ENCODE data around the gene ZNF524.
"Not testable (repeated sequence)": the region's sequence is repeated elsewhere in the genome, so short reads cannot be mapped to it uniquely, and the experiment has no call there.

The ZNF524 gene

DNA sequence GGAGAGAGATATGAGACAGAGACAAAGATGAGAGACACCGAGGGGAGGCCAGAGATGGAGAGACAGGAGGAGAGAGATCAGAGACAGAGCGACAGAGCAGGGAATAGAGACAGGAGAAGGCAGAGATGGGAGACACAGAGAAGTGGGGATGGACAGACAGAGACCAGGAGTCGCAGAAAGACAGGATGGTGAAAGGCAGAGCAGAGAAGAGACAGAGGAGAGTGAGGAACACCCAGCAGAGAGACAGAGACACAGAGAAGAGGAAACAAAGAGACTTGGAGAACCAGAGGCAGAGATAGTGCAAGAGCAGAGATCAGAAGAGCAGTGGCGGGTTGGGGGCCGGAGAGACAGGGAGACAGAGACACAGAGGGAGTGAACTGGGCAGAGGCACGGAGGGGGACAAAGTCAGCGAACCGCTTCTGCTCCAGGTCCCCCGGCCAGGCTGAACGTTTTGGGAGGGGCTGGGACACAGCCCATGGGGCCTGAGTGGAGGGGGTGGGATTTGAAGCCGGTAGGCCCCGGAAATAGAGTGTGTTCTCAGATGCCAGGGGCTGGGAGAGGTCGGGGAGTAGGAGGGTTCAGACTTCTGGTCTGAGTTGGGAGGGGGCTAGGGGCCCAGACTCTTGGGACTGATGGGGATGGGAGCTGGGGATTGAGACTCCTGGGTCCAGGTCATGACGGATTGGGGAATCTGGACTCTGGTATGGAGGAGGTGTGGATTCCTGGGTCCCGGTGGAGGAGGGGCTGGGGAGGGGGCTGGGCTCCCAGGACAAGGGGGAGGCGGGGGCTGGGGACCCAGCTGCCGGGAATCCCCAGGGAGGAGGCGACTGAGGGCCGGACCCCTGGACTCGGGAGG lies 20.1 kb upstream of the ZNF524 start:
- DNase-seq (ENCODE audit: extremely low spot score), result no peak
- ChIA-PET POLR2A (interaction anchor here (0.6 to 2.7 kb wide), 11 partner anchors 9 to 74 kb away, joined by 3 to 26 read pairs (median 4); partner anchors contain the start of genes FIZ1, ZNF524 and ZNF865), CTCF (interaction anchor here (1.2 kb wide), 1 partner anchor 76 kb away, joined by 3 read pairs; no protein-coding TSS in a partner anchor)
- TF ChIP-seq ELF4 (IDR thresholded peaks at IDR 0.05) (no peak), SUZ12 (IDR thresholded peaks at IDR 0.05) (no peak), LEF1 (IDR thresholded peaks at IDR 0.05; ENCODE audit: borderline replicate concordance) (no peak), FOXM1 (IDR thresholded peaks at IDR 0.05; ENCODE audit: borderline replicate concordance) (no peak), HDGF (IDR thresholded peaks at IDR 0.05; ENCODE audit: borderline replicate concordance) (no peak), ARNT (IDR thresholded peaks at IDR 0.05) (no peak), NFRKB (IDR thresholded peaks at IDR 0.05) (no peak), L3MBTL2 (conservative IDR thresholded peaks at IDR 0.05) (no peak), BHLHE40 (IDR thresholded peaks at IDR 0.05; ENCODE audit: borderline replicate concordance) (no peak)

GRCh38 chr19:55580628-55581144 lies 19.4 kb upstream of the ZNF524 start, which contains the start of gene ZNF579:
TSS of gene ZNF579 (minus strand) at chr19:55580848. CDS start at chr19:55579639, 1,209 bp downstream.
- POLR2A ChIA-PET, result interaction anchor here (0.6 to 2.7 kb wide), 15 partner anchors 10 to 74 kb away, joined by 3 to 26 read pairs (median 3); partner anchors contain the start of genes FIZ1, ZNF524 and ZNF865
- peak; percentile 83 for DNase-seq (ENCODE audit: extremely low spot score)
- CTCF ChIA-PET, result interaction anchor here (1.2 kb wide), 1 partner anchor 77 kb away, joined by 3 read pairs; no protein-coding TSS in a partner anchor
- TF ChIP-seq HDGF (IDR thresholded peaks at IDR 0.05; ENCODE audit: borderline replicate concordance), result no peak
- TF ChIP-seq SP1 (IDR thresholded peaks at IDR 0.05), result no peak
- no peak for TF ChIP-seq NFRKB (IDR thresholded peaks at IDR 0.05)
- no peak for TF ChIP-seq ELF4 (IDR thresholded peaks at IDR 0.05)
- no peak for TF ChIP-seq FOXK2 (IDR thresholded peaks at IDR 0.05)
- TF ChIP-seq FOXM1 (IDR thresholded peaks at IDR 0.05; ENCODE audit: borderline replicate concordance), result peak; percentile 36; the same call in 1 of the 2 replicates
- no peak for TF ChIP-seq FOXA1 (IDR thresholded peaks at IDR 0.05)

DNA sequence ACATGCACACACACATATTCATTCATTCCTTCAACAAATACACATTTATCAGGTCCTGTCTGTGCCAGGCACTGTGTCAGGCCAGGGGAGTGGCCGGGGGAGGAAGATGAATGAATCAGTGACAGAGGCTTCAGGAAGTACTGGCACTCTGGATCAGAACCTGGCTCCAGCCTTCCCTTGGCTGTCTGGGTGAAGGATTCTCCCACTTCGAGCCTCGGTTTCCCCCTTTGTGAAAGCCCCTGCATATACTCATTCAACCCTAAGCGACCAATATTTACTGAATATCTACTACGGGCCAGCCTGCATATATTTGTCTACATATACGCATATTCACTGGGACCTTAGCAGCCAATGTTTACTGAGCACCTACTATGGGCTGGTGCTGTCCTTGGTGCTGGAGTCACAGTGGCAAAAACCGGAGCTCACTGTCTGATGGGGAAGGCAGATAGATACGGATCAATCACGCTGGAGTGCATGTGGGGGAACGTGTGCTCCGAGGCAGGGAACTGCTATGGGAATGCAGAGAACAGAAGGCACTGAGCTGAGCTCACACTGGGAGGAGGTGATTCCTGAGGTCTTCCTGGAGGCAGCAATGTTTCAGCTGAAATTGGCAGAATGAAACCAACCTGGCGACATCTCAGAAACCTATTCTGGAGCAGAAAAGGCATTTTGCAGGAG lies 18.8 kb upstream of the ZNF524 start:
- ChIA-PET POLR2A (interaction anchor here (0.6 to 2.7 kb wide), 14 partner anchors 10 to 73 kb away, joined by 3 to 26 read pairs (median 4); partner anchors contain the start of genes FIZ1, ZNF524 and ZNF865), CTCF (interaction anchor here (1.2 kb wide), 1 partner anchor 77 kb away, joined by 3 read pairs; no protein-coding TSS in a partner anchor)
- no peak for TF ChIP-seq HDGF (IDR thresholded peaks at IDR 0.05; ENCODE audit: borderline replicate concordance)
- TF ChIP-seq PKNOX1 (IDR thresholded peaks at IDR 0.05), result peak; percentile 39; the same call in 1 of the 2 replicates
- DNase-seq (ENCODE audit: extremely low spot score), result no peak

- POLR2A ChIA-PET, result interaction anchor here (1.3 to 2.7 kb wide), 4 partner anchors 18 to 68 kb away, joined by 3 to 26 read pairs (median 10); partner anchors contain the start of genes FIZ1, ZNF524 and ZNF865
- TF ChIP-seq ELF4 (IDR thresholded peaks at IDR 0.05), result no peak
- no peak for TF ChIP-seq ZNF384 (IDR thresholded peaks at IDR 0.05)
- no peak for TF ChIP-seq SP1 (IDR thresholded peaks at IDR 0.05)
- no peak for TF ChIP-seq FOXM1 (IDR thresholded peaks at IDR 0.05; ENCODE audit: borderline replicate concordance)
These were observed 18.3 kb upstream of the ZNF524 start for GRCh38 chr19:55581823-55582223.

GRCh38 chr19:55582284-55582683 lies 17.8 kb upstream of the ZNF524 start:
- CTCF ChIA-PET; DNase-seq (ENCODE audit: extremely low spot score): not testable (repeated sequence)
- POLR2A ChIA-PET, result interaction anchor here (2.7 kb wide), 1 partner anchor 17 kb away, joined by 26 read pairs; the partner anchor contains the start of genes FIZ1 and ZNF524

More at GRCh38 chr19:55581823-55582223, 18.3 kb upstream of the ZNF524 start:
- CTCF ChIA-PET, result no interaction called here
- no peak for DNase-seq (ENCODE audit: extremely low spot score)

DNA sequence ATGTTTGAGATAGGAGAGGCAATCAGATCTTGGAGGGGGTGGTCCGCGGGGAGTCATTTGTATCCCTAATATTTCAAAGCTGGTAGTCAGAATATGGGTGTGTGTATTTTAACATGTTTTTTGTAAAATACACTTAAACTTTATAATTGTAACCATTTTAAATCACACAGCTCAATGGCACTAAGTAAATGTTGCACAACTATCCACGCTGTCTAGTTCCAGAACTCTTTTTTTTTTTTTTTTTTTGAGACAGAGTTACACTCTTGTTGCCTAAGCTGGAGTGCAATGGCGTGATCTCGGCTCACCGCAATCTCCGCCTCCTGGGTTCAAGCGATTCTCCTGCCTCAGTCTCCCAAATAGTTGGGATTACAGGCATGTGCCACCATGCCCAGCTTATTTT lies 16.2 kb upstream of the ZNF524 start:
- DNase-seq (ENCODE audit: extremely low spot score); CTCF ChIA-PET: not testable (repeated sequence)
- POLR2A ChIA-PET, result interaction anchor here (2.6 kb wide), 1 partner anchor 15 kb away, joined by 15 read pairs; the partner anchor contains the start of genes FIZ1 and ZNF524

- CTCF ChIA-PET, result no interaction called here
- POLR2A ChIA-PET, result interaction anchor here (2.6 kb wide), 1 partner anchor 14 kb away, joined by 15 read pairs; the partner anchor contains the start of genes FIZ1 and ZNF524
These were observed 15.2 kb upstream of the ZNF524 start for GRCh38 chr19:55584871-55585270.

More at GRCh38 chr19:55584871-55585270, 15.2 kb upstream of the ZNF524 start:
- TF ChIP-seq ZNF384 (IDR thresholded peaks at IDR 0.05) (no peak), CTBP1 (IDR thresholded peaks at IDR 0.05; ENCODE audit: borderline replicate concordance) (no peak), SP1 (IDR thresholded peaks at IDR 0.05) (no peak), SUZ12 (IDR thresholded peaks at IDR 0.05) (no peak), FOXM1 (IDR thresholded peaks at IDR 0.05; ENCODE audit: borderline replicate concordance) (no peak), PKNOX1 (IDR thresholded peaks at IDR 0.05) (no peak), ELF4 (IDR thresholded peaks at IDR 0.05) (no peak), L3MBTL2 (conservative IDR thresholded peaks at IDR 0.05) (no peak), FOXK2 (IDR thresholded peaks at IDR 0.05) (no peak), LEF1 (IDR thresholded peaks at IDR 0.05; ENCODE audit: borderline replicate concordance) (no peak), BHLHE40 (IDR thresholded peaks at IDR 0.05; ENCODE audit: borderline replicate concordance) (no peak), NFRKB (IDR thresholded peaks at IDR 0.05) (no peak)
- DNase-seq (ENCODE audit: extremely low spot score), result no peak

Data from HEK293T (cell line).